SK-N-SH (cell line): ENCODE measurements around the gene CR1L. TPM values are rescaled to one million over a fixed set of nuclear protein-coding genes. Genes with fewer than 3 reads are reported as not detected.

Experiments
- CTCF ChIA-PET: fragments of 300-600, 350-600 bp; formaldehyde crosslinking; extraction: SDS; loops from one replicate; lab custom pipeline; 2021; lab: Yijun Ruan, JAX
- POLR2A ChIA-PET: fragments of 350-600 bp; sonication (Branson Sonifier 250); formaldehyde crosslinking; extraction: SDS; loops from one replicate; lab custom pipeline; 2020; ENCODE audit warnings: antibody characterized with exemption, inconsistent platforms; lab: Yijun Ruan, JAX
- DNase-seq: peaks from one replicate; pipeline ENCODE4 v3.0.0; 2012
- H2AFZ ChIP-seq: fragments of 200-600 bp; sonication (generic); 2 replicates; pipeline ENCODE4 v1.8.1; 2016; ENCODE audit warnings: antibody characterized with exemption, mild to moderate bottlenecking, low read depth
- H3F3A ChIP-seq: fragments of 200-600 bp; sonication (generic); replicated peaks from 2 replicates; pipeline ENCODE3; 2016; ENCODE audit warnings: antibody characterized with exemption, mild to moderate bottlenecking; ENCODE audit not compliant: insufficient read depth
- H3K27ac ChIP-seq, 2 experiments: fragments of 200-500 bp in 1 of 2; fragments of 200-600 bp in 1 of 2; sonication (Bioruptor generic) in 1 of 2; sonication (generic), shearing (Covaris generic) in 1 of 2; 2 replicates each; pipeline versions ENCODE4 v1.5.1 to v1.6.1; 2014 to 2016; ENCODE audit warnings: low read depth in 2 of 2, inconsistent platforms in 1 of 2, low read length in 1 of 2, mild to moderate bottlenecking in 1 of 2, mixed read lengths in 1 of 2
- H3K27me3 ChIP-seq: fragments of 200-600 bp; sonication (generic), shearing (Covaris generic); 2 replicates; pipeline ENCODE4 v1.6.1; 2016; ENCODE audit warnings: mixed run types; ENCODE audit not compliant: insufficient read depth
- H3K36me3 ChIP-seq, 2 experiments: fragments of 200-500 bp in 1 of 2; fragments of 200-600 bp in 1 of 2; sonication (Bioruptor generic) in 1 of 2; sonication (generic) in 1 of 2; replicated peaks in 1 of 2; 2 replicates each; pipeline versions ENCODE3 to v1.5.1; 2014 to 2016; ENCODE audit warnings: low read length in 1 of 2, mild to moderate bottlenecking in 1 of 2; ENCODE audit not compliant: insufficient read depth in 2 of 2, control insufficient read depth in 1 of 2
- H3K4me1 ChIP-seq, 2 experiments: fragments of 200-500 bp in 1 of 2; fragments of 200-600 bp in 1 of 2; sonication (Bioruptor generic) in 1 of 2; sonication (generic), shearing (Covaris generic) in 1 of 2; 2 replicates each; pipeline versions ENCODE4 v1.5.1 to v1.6.1; 2014 to 2016; ENCODE audit warnings: low read depth in 1 of 2, low read length in 1 of 2, mixed run types in 1 of 2; ENCODE audit not compliant: insufficient read depth in 2 of 2, control insufficient read depth in 1 of 2
- H3K4me2 ChIP-seq: fragments of 200-600 bp; sonication (generic), shearing (Covaris generic); 2 replicates; pipeline ENCODE4 v1.6.1; 2017; ENCODE audit warnings: mixed run types
- H3K4me3 ChIP-seq, 2 experiments: fragments of 200-500 bp in 1 of 2; fragments of 200-600 bp in 1 of 2; sonication (Bioruptor generic) in 1 of 2; sonication (generic), shearing (Covaris generic) in 1 of 2; 2 replicates each; pipeline versions ENCODE4 v1.5.1 to v1.8.1; 2014 to 2016; ENCODE audit warnings: low read depth in 2 of 2, inconsistent platforms in 1 of 2, low read length in 1 of 2, mild to moderate bottlenecking in 1 of 2, mixed read lengths in 1 of 2, moderate library complexity in 1 of 2
- H3K79me2 ChIP-seq: fragments of 200-600 bp; sonication (generic); 2 replicates; pipeline ENCODE4 v1.8.1; 2017; ENCODE audit warnings: mild to moderate bottlenecking; ENCODE audit not compliant: insufficient read depth
- H3K9ac ChIP-seq: fragments of 200-600 bp; sonication (generic); 2 replicates; pipeline ENCODE4 v1.6.1; 2017; ENCODE audit warnings: mixed run types
- H3K9me2 ChIP-seq: fragments of 200-600 bp; sonication (generic); 2 replicates; pipeline ENCODE4 v1.6.1; 2017; ENCODE audit warnings: mixed run types
- H3K9me3 ChIP-seq: fragments of 200-600 bp; sonication (generic); 2 replicates; pipeline ENCODE4 v1.6.1; 2017; ENCODE audit warnings: mixed run types, mild to moderate bottlenecking, moderate library complexity
- H4K20me1 ChIP-seq: fragments of 200-600 bp; sonication (generic); 2 replicates; pipeline ENCODE4 v1.6.1; 2017; ENCODE audit warnings: mild to moderate bottlenecking, mixed run types; ENCODE audit not compliant: insufficient read depth
- ELF1 ChIP-seq: IDR thresholded peaks from 2 replicates; pipeline ENCODE4 v1.4.0; 2012
- FOXM1 ChIP-seq: IDR thresholded peaks from 2 replicates; pipeline ENCODE4 v1.4.0; 2012; ENCODE audit warnings: low read depth, mild to moderate bottlenecking
- GABPA ChIP-seq: IDR thresholded peaks from 2 replicates; pipeline ENCODE4 v1.4.0; 2012; ENCODE audit warnings: low read depth, mild to moderate bottlenecking
- JUND ChIP-seq: IDR thresholded peaks from 2 replicates; pipeline ENCODE4 v1.4.0; 2012
- MAX ChIP-seq: IDR thresholded peaks from 2 replicates; pipeline ENCODE4 v1.4.0; 2012; ENCODE audit warnings: low read depth
- MEF2A ChIP-seq: IDR thresholded peaks from 2 replicates; pipeline ENCODE4 v1.4.0; 2012; ENCODE audit warnings: low read depth, borderline replicate concordance
- NRF1 ChIP-seq: IDR thresholded peaks from 2 replicates; pipeline ENCODE4 v1.6.1; 2012; ENCODE audit warnings: low read depth, mild to moderate bottlenecking, low read length
- PBX3 ChIP-seq: IDR thresholded peaks from 2 replicates; pipeline ENCODE4; 2012
- POLR2AphosphoS5 ChIP-seq: IDR thresholded peaks from 2 replicates; pipeline ENCODE4 v1.6.1; 2012; ENCODE audit warnings: low read depth, low read length
- RCOR1 ChIP-seq: fragments of 150-350 bp; IDR thresholded peaks from 2 replicates; pipeline ENCODE4 v1.6.1; 2017; ENCODE audit warnings: antibody characterized with exemption, low read length
- REST ChIP-seq: IDR thresholded peaks from 2 replicates; pipeline ENCODE4 v1.6.1; 2012; ENCODE audit warnings: mild to moderate bottlenecking, low read depth, low read length, moderate library complexity
- RFX5 ChIP-seq: IDR thresholded peaks from 2 replicates; pipeline ENCODE4 v1.6.1; 2012; ENCODE audit warnings: mild to moderate bottlenecking, improper control_type of control experiment, low read length
- RXRA ChIP-seq: IDR thresholded peaks from 2 replicates; pipeline ENCODE4 v1.4.0; 2012; ENCODE audit warnings: low read depth, mild to moderate bottlenecking, borderline replicate concordance
- SIN3A ChIP-seq: IDR thresholded peaks from 2 replicates; pipeline ENCODE4 v1.6.1; 2012; ENCODE audit warnings: low read depth, mild to moderate bottlenecking, low read length, moderate library complexity, borderline replicate concordance
- SMC3 ChIP-seq: IDR thresholded peaks from 2 replicates; pipeline ENCODE4 v1.6.1; 2012; ENCODE audit warnings: low read depth, low read length, improper control_type of control experiment
- TEAD4 ChIP-seq: IDR thresholded peaks from 2 replicates; pipeline ENCODE4 v1.4.0; 2012; ENCODE audit warnings: mild to moderate bottlenecking, borderline replicate concordance; ENCODE audit not compliant: insufficient read depth
- YY1 ChIP-seq: IDR thresholded peaks from 2 replicates; pipeline ENCODE4 v1.4.0; 2012; ENCODE audit warnings: low read depth, mild to moderate bottlenecking
- WGBS: methylation state at CpG from one replicate; pipeline ENCODE4 v1.1.6; 2017; ENCODE audit warnings: low lambda C conversion rate; 5-methylcytosine and 5-hydroxymethylcytosine counted together
- polyA plus RNA-seq, 3 experiments: library from polyadenylated mRNA; depleted of rRNA; stranded (reverse); fragments of >200 nt; gene quantifications; 2 replicates each; pipeline ENCODE4 v1.2.3, GENCODE V29; 2012
- TF ChIP-seq, protein P1 (sequence below): IDR thresholded peaks from 2 replicates; pipeline ENCODE4 v1.4.0; 2012; ENCODE audit warnings: low read depth, borderline replicate concordance
- TF ChIP-seq, protein P2 (sequence below): fragments of 200-600 bp; sonication (generic); IDR thresholded peaks from 2 replicates; pipeline ENCODE4 v1.6.1; 2017; ENCODE audit warnings: antibody characterized with exemption, mild to moderate bottlenecking, moderate library complexity
- TF ChIP-seq, protein P3 (sequence below): fragments of 150-350 bp; IDR thresholded peaks from 2 replicates; pipeline ENCODE4 v1.6.1; 2016; ENCODE audit warnings: mild to moderate bottlenecking, low read depth, low read length

Gene CR1L
- polyA plus RNA-seq, 1 of the 3 experiments (the other 2 are of a cell fraction): not detected

GRCh38 chr1:207695891-207696290 is 51.0 kb downstream of the CR1L start:
- ChIA-PET POLR2A (no interaction called here), CTCF (no interaction called here)
- Histone ChIP-seq H2AFZ (no peak overlapping the region), H3K79me2 (no peaks in the 10 kb centered on the region), H3K4me1 (no peaks in the 10 kb centered on the region), H3K27ac (no peak overlapping the region), H3K36me3 (no peaks in the 10 kb centered on the region), H3K27me3 (no peaks in the 10 kb centered on the region), H3K4me2 (no peak overlapping the region), H3K9me3 (no peaks in the 10 kb centered on the region), H3K4me3 (no peak overlapping the region), H4K20me1 (no peaks in the 10 kb centered on the region), H3F3A (no peaks in the 10 kb centered on the region), H3K9ac (no peak overlapping the region), H3K9me2 (no peaks in the 10 kb centered on the region)
- TF ChIP-seq NRF1 (no peak), POLR2AphosphoS5 (no peak), SIN3A (no peak), SMC3 (no peak), MEF2A (no peak), MAX (no peak), RFX5 (no peak), RXRA (no peak), JUND (no peak), PBX3 (no peak), GABPA (no peak), YY1 (no peak), FOXM1 (no peak), TEAD4 (no peak), RCOR1 (no peak), ELF1 (no peak), REST (no peak)
- TF ChIP-seq, protein P1, sequence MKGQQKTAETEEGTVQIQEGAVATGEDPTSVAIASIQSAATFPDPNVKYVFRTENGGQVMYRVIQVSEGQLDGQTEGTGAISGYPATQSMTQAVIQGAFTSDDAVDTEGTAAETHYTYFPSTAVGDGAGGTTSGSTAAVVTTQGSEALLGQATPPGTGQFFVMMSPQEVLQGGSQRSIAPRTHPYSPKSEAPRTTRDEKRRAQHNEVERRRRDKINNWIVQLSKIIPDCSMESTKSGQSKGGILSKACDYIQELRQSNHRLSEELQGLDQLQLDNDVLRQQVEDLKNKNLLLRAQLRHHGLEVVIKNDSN: no peak
- TF ChIP-seq, protein P2, sequence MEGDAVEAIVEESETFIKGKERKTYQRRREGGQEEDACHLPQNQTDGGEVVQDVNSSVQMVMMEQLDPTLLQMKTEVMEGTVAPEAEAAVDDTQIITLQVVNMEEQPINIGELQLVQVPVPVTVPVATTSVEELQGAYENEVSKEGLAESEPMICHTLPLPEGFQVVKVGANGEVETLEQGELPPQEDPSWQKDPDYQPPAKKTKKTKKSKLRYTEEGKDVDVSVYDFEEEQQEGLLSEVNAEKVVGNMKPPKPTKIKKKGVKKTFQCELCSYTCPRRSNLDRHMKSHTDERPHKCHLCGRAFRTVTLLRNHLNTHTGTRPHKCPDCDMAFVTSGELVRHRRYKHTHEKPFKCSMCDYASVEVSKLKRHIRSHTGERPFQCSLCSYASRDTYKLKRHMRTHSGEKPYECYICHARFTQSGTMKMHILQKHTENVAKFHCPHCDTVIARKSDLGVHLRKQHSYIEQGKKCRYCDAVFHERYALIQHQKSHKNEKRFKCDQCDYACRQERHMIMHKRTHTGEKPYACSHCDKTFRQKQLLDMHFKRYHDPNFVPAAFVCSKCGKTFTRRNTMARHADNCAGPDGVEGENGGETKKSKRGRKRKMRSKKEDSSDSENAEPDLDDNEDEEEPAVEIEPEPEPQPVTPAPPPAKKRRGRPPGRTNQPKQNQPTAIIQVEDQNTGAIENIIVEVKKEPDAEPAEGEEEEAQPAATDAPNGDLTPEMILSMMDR: no peak
- TF ChIP-seq, protein P3, sequence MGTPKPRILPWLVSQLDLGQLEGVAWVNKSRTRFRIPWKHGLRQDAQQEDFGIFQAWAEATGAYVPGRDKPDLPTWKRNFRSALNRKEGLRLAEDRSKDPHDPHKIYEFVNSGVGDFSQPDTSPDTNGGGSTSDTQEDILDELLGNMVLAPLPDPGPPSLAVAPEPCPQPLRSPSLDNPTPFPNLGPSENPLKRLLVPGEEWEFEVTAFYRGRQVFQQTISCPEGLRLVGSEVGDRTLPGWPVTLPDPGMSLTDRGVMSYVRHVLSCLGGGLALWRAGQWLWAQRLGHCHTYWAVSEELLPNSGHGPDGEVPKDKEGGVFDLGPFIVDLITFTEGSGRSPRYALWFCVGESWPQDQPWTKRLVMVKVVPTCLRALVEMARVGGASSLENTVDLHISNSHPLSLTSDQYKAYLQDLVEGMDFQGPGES: no peak
- DNase-seq: no peak
- 10% methylated on average over 2 of the region's 2 CpGs for WGBS
